Cerebellar nuclear complex (tissue), 1 donor: ENCODE results near the gene TCEA2.

ENCODE experiments used
- DNase-seq, 2 experiments: peaks; one replicate each; lab custom pipeline; 2025; lab: John Stamatoyannopoulos, UW

Gene TCEA2

DNA sequence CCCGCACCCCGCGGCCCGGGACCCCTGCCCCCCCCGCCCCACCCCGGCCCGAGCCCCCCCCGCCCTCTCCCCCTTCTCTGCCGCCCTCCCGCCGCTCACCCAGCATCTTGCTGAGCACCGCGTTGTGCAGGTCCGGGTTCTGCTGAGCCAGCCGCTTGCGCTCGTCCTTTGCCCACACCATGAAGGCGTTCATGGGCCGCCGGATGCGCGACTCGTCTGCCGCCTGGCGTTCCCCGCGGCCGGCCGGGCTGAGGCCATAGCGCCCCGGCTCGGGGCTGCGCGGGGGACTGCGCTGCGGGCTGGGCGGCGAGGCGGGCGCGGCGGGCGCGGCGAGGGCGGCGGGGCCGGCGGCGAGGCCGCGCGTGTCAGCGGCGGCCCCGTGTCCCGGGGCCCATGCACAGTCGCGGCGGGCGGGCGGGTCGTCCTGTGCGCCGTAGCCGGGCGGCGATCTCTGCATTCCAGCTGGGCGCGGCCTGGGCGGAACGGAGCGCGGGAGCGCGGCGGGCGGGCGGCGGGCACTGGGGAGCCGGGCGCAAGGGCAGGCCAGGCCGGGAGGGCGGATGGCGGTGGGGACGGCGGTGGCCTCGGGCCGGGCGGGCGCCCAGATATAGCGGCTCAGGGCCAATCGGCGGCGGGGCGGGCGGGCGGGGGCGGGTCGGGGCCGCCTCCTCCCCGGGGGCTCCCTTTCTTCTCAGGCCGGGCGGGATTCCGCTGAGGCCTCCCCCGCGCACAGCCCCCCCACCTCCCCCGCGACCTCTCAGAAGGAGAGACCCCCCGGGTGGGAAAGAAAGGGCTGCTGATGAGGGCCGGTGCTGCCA lies 13.7 kb upstream of the TCEA2 start, which contains the start of gene SOX18:
SOX18 (minus strand) TSS at position 580 of the 818 bp plus-strand sequence; CDS start at position 457, 123 bp downstream.
- DNase-seq = no peak

DNA sequence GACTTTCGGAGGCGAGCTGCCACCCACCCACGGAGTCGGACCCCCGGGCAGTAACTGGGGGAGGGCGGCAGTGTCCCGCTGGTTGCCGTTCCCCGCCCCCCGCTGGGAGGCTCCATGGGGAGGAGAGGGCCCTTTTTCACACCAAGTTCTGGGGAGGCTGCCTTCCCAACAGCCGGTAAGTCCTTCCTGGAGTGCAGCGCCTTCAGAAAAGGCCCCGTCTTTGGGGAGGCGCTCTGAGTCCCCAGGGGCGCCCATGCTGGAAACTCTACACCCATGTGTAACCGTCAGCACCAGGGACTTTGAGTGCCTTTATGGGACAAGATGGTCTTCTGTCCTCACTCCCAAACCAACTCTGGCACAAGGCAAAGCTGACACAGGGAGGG lies 13.1 kb upstream of the TCEA2 start:
- DNase-seq = no peak

DNA sequence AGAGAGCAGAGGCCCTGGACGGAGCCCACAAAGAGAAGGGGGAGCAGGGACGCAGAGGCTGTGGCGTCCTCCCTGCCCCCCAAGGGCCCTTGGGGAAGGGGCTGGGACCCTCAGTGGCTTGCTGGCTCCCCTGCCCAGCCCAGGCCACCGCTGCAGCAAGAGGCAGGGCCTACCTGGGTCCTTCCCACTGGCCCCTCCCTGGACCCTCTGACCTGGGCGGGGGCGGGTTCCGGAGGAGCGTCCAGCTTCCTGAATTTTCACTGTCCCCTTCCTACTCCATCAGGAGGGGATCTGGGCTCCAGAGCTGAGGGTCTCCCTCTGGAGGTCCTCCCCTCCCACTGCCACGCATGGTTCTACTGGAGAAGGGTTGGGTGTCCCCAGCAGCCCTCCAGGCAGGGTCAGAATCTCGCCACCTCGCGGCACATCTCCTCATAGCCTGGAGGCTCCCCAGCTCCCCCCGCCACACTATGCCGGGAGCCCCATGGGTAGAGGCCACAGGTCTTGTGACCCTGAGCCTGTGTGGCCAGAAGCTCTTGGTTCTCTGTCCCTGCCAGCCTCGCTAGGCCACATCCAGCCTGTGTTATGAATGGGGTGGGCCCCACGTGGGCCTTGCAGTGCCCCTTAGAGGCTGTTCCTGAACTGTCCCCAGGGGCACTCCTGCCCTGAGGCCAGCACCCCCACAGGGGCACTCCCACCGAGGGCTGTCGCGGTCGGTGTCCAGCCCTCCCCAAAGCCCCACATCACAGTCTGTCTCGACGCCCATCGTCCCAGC lies 12.6 kb upstream of the TCEA2 start:
- DNase-seq = no peak

DNA sequence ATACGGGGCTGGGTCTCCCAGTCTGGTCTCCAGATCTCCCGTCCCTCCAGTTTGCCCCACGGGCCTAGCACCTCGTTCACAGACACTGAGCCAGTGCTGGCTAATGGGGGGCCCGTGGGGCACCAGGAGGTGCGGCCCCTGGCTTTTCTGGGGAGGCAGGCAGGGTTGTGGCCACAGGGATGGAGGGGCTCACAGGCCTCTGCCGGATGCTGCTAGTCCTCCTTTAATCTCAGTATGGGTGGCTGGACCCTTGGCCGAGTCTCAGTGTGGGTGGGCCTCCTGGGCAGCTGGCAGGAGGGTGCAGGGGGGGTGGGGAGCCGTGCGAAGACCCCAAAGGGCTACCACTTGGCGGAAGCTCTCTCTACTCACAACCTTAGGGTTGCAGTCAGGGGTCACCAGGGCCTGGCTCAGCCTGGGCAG lies 12.0 kb upstream of the TCEA2 start:
- DNase-seq = no peak

DNA sequence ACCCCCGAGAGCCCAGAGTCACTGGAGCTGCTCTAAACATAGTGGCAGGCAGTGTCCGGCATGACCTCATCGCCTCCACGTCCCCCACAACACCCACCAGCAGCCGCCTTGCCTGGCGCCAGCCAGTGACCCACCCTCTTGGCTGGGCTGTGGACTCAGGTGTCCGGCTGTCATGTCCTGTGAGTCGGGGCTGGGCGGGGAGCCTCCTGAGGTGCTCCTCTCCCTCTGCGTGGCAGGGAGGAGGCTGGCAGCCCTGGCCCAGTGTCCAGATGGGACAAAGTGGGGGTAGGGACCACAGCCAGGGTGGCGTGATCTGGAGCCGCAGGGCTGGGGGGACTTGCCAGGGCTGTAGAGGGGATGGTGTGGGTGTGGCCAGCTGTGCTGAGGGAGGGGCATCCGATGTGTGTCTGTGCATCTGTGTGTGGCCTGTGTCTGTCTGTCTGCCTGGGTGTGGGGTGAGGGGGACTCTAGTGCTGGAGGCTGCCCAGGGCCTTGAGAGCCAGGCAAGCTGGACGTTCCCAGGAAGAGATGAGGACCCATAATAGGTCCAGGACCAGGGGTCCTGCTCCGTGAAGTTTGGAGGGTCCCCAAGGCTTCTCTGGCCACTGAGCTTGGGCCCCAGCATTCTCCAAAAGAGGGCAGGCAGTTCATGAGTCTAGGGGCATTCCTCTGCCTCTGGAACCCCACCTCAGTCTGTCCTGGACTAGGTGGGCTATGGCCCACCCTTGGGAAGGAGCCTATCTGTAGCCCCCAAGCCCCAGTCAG lies 11.3 kb upstream of the TCEA2 start:
- no peak for DNase-seq

DNA sequence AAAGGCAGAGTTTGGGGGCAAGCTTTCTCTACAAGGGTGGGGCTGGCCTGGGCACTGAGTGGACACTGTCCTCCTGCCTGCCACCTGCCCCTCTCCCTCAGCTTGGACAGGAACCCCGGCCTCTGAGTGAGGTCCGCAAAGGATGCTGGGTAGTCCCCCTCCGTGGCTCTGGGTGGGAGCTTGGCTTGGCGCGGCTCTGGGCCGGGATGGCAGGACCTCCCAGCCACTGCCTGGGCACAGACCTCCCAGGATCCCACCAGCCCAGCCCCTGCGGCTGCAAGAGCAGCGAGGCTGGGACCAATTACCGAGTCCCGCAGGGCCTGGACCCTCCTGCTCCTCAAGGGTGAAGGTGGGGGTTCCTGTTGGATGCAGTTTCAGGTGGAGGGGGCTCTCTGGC lies 10.7 kb upstream of the TCEA2 start:
- DNase-seq = no peak

DNA sequence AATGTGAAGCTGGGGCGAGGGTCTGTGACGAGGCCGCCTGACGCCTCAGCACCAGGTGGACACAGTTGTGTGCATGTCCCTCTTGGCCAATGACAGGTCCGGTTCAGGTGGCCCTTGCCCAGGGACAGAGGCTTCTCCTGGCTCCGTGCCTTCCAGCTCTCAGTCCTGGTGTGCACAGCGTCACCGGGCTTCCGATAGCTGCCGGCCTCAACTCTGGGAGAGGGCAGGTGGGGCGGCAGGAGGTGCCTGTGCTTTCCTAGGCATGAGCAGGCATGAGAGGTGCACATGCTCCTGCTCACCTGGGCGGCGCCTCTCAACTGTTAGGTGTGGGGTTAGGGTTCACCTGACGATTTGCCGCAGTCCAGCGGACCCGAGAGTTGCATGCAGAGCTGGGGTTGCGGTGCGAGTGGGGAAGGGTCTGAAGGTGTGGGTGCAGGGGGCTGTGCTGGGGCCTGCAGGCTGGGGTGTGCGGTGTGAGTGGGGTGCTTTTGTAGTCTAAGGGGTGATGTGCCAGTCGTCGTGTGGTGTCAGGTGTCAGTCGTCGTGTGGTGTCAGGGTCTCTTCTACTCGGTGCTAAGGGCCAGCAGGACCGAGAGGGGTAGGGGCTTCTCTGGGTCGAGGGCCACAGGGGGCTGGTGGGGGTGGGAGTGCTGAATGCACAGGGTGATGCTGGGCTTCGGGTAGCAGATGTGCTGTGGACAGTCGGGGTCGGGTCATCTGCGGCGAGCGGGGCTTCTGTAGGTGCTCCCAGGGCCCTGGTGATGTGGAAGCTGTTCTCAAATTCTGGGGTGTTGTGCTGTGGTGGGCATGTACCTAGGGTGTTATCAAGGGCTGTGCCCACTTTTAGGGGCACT lies 9.8 kb upstream of the TCEA2 start:
- no peak for DNase-seq

DNA sequence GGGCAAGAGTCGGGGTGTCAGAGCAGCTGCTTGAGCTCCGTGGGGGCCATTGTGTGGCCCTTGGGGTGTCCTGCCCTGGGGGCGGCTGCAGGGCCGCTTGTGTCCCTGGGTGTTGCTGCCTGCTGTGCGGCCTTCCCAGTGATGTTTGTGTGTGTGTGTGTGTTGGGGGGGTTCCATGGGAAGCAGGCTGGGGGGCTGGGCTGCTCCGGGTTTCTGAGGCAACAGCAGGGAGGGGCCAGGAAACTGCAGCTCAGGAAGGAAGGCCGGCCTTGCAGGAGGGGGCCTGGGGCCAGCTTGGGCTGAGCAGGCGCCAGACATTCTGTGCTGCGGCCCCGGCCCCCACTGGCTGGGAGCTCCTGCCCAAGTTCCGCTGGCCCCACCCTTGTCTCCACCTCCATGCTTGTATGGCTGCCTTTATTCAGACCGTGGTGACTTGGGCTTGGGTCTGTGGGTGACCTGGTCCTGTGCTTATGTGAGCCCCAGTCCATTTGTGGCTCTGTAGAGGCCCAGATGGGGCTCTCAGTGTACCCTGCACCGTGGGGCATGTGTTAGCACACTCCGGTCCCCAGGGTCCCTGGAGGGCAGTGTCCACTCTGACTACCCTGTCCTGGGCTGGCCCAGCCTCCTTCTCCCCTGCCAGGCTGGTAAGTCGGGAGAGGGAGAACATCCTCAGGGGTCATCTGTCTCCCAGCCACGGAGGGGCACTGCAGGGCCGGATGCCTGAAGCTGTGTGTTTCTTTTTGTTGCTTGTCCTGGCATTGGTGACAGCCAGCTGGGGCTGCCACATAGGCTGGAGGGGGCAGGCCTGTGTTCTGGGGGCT lies 8.9 kb upstream of the TCEA2 start:
- DNase-seq = no peak

DNA sequence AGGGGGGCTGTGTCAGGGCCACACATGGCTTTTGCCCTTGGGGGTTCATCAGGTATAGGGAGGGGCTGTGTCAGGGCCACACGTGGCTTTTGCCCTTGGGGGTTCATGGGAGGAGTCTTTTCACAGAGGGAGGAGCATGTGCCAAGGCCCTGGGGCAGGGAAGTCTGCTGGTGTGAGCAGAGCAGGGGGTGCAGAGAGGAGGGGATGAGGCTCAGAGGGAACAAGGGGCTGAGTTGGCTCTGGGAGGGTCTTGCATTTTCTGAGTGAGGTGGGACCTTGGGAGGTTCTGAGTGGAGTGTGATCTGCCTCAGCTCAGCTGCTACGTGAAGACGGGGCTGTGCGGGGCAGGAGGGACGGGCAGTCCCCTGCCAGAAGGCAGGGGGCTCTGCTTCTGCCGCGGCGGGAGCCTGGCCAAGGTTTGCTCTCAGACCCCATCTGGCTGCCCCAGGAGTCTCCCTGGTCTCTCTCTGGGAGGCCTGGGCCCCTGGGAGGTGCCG lies 7.6 kb upstream of the TCEA2 start:
- DNase-seq = no peak

DNA sequence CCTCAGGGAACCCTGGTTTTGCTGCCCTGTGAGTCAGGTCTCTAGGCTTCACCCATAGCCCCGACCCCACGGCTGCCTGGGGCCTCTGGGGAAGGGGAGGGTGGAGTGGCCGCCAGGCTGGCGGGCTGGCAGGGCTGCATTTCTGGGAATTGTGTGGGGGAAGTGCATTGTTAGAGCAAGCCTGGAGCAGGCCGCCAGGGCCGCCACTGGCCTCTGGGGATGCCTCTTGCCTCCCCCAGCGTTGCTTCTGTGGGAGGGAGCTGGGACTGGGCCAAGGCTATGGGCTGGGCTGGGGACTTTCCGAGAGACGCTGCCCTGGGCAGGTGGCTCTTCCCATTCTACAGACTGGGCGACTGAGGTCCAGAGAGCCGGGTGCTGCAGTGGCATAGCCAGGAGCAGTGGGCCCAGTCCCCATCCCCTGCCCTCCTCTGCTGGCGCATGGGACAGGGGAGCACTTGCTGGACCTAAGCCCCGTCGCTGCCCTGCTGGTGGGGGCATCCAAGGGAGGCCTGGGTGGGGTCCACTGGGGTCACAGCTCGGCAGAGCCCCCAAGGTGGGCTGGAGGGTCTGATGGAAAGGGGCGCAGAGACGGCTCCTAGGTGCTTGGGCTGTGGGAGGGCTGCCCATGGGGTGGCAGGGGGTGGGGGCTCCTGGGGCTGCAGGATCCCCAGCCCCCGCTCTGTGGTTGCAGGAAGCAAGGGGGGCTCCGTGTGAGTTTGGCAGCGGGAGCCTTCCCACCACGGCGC lies 6.9 kb upstream of the TCEA2 start:
- DNase-seq = no peak

DNA sequence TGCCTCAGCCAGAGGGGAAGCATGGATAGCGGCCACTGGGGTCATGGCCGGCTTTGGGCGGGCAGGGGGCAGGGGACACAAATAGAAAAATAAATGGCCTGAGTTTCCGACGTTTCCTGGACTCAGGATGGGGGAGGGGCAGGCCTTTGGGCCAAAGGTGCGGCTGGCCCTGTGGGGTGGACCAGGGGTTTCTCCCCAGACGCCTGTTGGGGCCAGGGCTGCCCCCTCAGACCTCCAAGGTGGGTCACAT lies 6.4 kb upstream of the TCEA2 start:
- DNase-seq = no peak

DNA sequence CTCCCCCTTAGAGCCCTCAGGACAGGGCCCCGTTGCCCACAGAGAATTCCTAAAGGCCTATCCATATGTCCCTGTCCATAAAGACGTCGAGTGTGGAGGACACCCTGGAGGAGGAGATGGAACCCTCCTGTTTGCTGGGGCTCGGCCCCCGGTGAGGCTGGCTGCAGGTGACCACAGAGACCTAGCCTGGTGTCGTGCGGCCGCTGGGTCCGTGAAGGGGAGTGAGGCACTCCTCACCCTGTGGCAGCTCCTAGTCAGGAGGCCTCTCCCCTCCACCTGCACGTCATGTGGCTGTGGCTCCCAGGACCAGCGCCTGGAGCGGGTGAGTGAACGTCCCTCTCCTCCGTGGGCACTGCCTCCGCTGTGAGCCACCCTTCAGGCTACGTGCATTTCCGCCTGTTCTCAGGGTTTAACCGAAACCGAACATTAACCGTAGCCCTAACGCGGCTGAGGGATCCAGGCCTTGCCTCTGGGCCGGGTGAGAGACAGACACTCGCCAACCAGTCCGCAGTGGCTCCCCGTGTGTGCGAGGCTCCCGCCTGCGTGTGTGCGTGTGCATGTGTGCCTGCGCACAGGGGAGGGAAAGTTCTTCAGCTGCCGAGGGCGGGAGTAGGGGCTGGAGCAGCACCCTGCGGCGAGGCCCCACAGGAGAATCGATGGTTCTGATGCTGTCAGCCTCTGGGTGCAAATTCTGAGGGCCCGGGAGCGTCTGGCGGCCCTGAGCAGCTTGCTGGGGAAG lies 5.9 kb upstream of the TCEA2 start:
- DNase-seq = no peak

DNA sequence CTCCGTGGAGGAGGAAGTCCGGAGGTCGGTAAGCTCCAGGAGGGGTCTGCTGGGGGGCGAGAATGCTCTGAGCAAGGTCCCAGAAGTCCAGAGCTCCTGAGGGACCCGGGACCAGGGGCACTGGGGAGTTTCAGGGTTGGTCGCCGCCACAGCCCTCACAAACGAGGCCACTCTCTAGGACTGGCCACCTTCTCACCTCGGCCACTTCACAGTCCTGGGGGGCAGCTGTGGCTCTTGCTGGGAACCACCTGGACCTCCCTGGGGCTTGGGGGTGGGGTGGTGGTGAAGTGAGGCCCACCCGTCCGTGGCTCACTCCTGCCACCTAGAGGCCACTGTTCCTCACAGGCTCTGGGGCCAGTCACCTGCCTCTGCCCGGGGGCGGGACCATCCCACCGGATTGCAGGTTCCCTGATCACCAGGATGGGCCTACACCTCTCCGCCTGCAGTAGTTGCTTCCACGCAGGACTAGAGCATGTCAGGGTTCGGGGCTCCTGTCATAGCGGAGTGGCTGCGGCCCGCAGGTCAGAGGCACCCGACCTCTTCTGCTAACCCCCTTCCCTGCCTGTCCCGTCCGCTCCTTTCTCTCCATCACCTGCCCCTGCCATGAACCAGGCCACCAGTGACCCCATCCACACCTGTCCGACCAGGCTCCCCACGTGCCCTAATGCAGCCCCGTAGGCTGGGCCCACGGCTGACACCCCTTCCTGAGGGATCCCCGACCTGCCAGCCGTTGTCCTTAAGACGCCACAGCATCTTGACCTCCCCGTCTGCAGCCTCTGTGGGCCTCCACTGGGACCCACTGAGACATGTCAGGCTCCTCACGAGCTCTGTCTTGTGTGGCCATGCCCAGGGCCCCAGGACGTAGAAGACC lies 5.1 kb upstream of the TCEA2 start:
- DNase-seq = peak in 1 of 2 experiments; percentile 66

DNA sequence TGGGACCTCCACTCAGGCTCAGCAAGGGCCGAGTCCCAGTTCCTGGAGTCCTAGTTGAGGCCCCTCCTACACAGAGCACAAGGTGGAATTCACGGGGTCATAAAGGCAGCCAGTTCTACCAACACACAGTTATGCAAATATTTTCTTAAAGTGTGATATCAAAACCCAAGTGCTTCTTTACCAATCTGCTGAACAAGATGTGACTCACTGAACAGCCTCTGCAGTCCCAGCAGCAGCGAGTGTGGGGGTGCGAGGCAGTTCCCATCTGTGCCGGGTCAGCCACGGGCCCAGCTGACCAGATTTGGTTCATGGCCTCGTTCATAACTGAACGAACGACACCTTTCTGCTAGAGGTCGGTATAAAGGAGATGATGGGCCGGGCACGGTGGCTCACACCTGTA lies 4.5 kb upstream of the TCEA2 start:
- DNase-seq = no peak

DNA sequence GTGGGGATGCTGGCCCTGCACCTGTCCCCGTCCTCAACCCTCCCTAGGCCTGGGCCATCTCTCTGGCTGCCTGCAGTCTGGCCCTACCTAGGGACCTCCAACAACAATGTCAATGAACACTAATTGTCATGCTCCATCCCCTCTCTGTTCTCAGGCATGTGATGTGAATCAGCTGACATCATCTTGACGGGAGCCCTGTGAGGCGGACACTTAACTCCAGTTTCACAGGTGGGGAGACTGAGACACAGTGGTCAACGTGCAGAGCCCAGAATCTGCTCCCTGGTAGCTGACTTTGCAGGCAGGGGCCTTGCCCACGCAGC lies 762 bp upstream of the TCEA2 start:
- no peak for DNase-seq

DNA sequence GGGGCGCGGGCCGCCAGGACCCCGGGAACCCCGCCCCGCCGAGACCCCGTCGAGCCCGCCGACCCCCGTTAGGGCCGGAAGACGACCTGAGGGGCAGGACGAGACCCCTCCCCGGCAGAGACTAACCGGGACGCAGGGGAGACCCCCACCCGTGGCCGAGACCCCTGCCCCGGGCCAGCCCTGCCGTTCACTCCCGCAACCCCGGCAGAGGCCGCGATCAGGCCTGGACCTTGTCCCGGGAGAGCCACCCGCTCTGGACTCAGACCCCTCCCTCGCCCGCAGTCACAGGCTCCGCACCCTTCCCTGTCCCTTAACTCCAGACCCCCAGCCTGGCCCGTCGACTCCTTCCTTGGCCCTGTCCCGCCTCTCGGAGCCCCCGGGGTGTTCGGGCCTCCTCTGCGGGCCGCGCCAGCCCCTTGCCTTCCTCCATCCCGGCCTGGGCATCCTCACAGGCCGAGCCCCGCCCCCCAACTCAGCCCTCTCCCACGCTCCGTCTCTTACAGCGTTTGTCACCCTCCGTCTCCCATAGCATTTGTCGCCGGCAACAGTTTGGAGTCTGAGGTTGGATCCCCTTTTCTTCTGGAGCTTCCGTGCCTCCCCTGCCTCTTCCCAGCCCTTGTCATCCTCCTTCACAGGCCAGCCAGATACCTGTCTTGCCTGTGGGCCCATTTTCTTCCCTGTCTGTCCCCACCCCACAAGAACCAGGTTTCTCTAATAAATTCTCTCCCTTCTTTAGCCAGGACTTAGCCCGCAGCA lies 569 bp downstream of the TCEA2 start:
- no peak for DNase-seq

DNA sequence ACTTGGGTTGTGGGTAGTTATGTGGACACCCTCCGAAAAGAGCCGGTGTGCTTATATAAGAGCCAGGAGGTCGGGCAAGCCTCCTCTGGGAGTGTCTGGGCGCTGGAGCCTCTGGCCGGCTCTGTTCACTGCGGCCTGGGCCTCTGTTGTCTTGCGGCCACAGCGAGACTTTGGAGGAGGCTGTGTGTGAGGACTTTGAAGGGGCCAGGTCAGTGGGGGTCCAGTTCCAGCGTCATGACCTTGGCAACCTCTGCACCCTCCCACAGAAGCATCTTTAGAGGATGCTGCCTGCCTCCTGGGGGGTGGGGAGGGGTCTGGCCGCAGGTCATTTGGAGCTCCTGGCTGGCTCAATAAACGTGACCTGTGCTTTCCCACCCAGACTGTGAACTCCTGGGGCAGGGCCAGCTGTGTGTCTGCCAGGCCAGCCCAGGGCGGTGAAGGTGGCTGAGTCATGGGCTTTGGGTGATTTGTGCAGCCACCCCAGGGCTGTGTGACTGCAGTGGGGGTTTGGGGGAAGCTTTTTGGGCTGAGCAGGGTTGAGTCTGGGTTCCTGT lies 1.2 kb downstream of the TCEA2 start:
- DNase-seq = no peak
